Measurements from ENCODE around the gene PCBP3.

The PCBP3 gene

GRCh38 chr21:45749974-45750373 lies 106.4 kb downstream of the PCBP3 start:
- WGBS (ENCODE audit: extremely low coverage, insufficient coverage, insufficient read length) = no CpG with 5 or more reads among the region's 15 CpGs
- H3K4me3 ChIP-seq (ENCODE audit: low read depth, low read length) = no peak overlapping the region
- no peak overlapping the region for H2BK12ac ChIP-seq (ENCODE audit: low read length)
- H2AK5ac ChIP-seq (ENCODE audit: low read length) = no peak overlapping the region
- H3K14ac ChIP-seq (ENCODE audit: low read length) = no peak overlapping the region
- no peak overlapping the region for H3K18ac ChIP-seq (ENCODE audit: low read length)
- H2BK5ac ChIP-seq (ENCODE audit: low read depth, low read length, poor library complexity) = no peak overlapping the region
- DNase-seq = no peak
- no peak overlapping the region for H3K9ac ChIP-seq (ENCODE audit: low read length)
- H3K23ac ChIP-seq (ENCODE audit: low read length) = no peak overlapping the region
- no peak overlapping the region for H4K12ac ChIP-seq (ENCODE audit: low read depth, low read length)
- no peak overlapping the region for H3K27ac ChIP-seq (ENCODE audit: low read depth, low read length)
- no peaks in the 10 kb centered on the region for H3K27me3 ChIP-seq (ENCODE audit: insufficient read depth, low read length)
- H4K91ac ChIP-seq (ENCODE audit: low read depth, low read length) = no peak overlapping the region
- H2AFZ ChIP-seq (ENCODE audit: insufficient read depth, low read length, poor library complexity) = no peak overlapping the region
- no peaks in the 10 kb centered on the region for H3K79me1 ChIP-seq (ENCODE audit: low read length)
- H2BK120ac ChIP-seq (ENCODE audit: insufficient read depth, low read length, poor library complexity) = no peak overlapping the region
- no peak overlapping the region for H3K4ac ChIP-seq (ENCODE audit: low read depth, low read length)
- H4K8ac ChIP-seq (ENCODE audit: low read depth, low read length) = no peak overlapping the region
- no peaks in the 10 kb centered on the region for H3K4me1 ChIP-seq (ENCODE audit: control insufficient read depth in 1 of 2, insufficient read depth in 2 of 2, low read length in 2 of 2)
- no peak overlapping the region for H3K4me2 ChIP-seq (ENCODE audit: low read length)
- no peaks in the 10 kb centered on the region for H3K79me2 ChIP-seq (ENCODE audit: control insufficient read depth, insufficient read depth, low read length, poor library complexity)
- H3K9me3 ChIP-seq (ENCODE audit: insufficient read depth, low read depth, low read length) = peaks cover 5% of the 10 kb centered on the region
- no peaks in the 10 kb centered on the region for H3K36me3 ChIP-seq (ENCODE audit: control insufficient read depth in 1 of 2, insufficient read depth in 2 of 2, low read length in 2 of 2)

GRCh38 chr21:45750936-45751335 lies 107.4 kb downstream of the PCBP3 start:
- no peak overlapping the region for H3K4me2 ChIP-seq (ENCODE audit: low read length)
- H3K9ac ChIP-seq (ENCODE audit: low read length) = no peak overlapping the region
- no peak overlapping the region for H4K91ac ChIP-seq (ENCODE audit: low read depth, low read length)
- no peak overlapping the region for H3K27ac ChIP-seq (ENCODE audit: low read depth, low read length)
- H2AFZ ChIP-seq (ENCODE audit: insufficient read depth, low read length, poor library complexity) = no peak overlapping the region
- H3K4me1 ChIP-seq (ENCODE audit: control insufficient read depth in 1 of 2, insufficient read depth in 2 of 2, low read length in 2 of 2) = no peaks in the 10 kb centered on the region
- no peak for DNase-seq
- WGBS (ENCODE audit: extremely low coverage, insufficient coverage, insufficient read length) = no CpG with 5 or more reads among the region's 5 CpGs
- no peak overlapping the region for H3K4ac ChIP-seq (ENCODE audit: low read depth, low read length)
- H4K8ac ChIP-seq (ENCODE audit: low read depth, low read length) = no peak overlapping the region
- no peak overlapping the region for H3K4me3 ChIP-seq (ENCODE audit: low read depth, low read length)
- H2BK12ac ChIP-seq (ENCODE audit: low read length) = no peak overlapping the region
- H3K79me1 ChIP-seq (ENCODE audit: low read length) = no peaks in the 10 kb centered on the region
- no peaks in the 10 kb centered on the region for H3K36me3 ChIP-seq (ENCODE audit: control insufficient read depth in 1 of 2, insufficient read depth in 2 of 2, low read length in 2 of 2)
- H3K14ac ChIP-seq (ENCODE audit: low read length) = no peak overlapping the region
- no peak overlapping the region for H3K23ac ChIP-seq (ENCODE audit: low read length)
- no peaks in the 10 kb centered on the region for H3K79me2 ChIP-seq (ENCODE audit: control insufficient read depth, insufficient read depth, low read length, poor library complexity)
- peaks cover 1% of the 10 kb centered on the region for H3K9me3 ChIP-seq (ENCODE audit: insufficient read depth, low read depth, low read length)
- no peak overlapping the region for H2AK5ac ChIP-seq (ENCODE audit: low read length)
- H4K12ac ChIP-seq (ENCODE audit: low read depth, low read length) = no peak overlapping the region
- no peak overlapping the region for H2BK5ac ChIP-seq (ENCODE audit: low read depth, low read length, poor library complexity)
- H2BK120ac ChIP-seq (ENCODE audit: insufficient read depth, low read length, poor library complexity) = no peak overlapping the region
- H3K18ac ChIP-seq (ENCODE audit: low read length) = no peak overlapping the region
- H3K27me3 ChIP-seq (ENCODE audit: insufficient read depth, low read length) = no peaks in the 10 kb centered on the region

- Histone ChIP-seq H3K4me2 (ENCODE audit: low read length) (no peak overlapping the region), H3K4me3 (ENCODE audit: low read depth, low read length) (no peak overlapping the region), H3K79me1 (ENCODE audit: low read length) (no peaks in the 10 kb centered on the region), H3K18ac (ENCODE audit: low read length) (no peak overlapping the region), H3K27me3 (ENCODE audit: insufficient read depth, low read length) (no peaks in the 10 kb centered on the region), H3K9ac (ENCODE audit: low read length) (no peak overlapping the region), H3K36me3 (ENCODE audit: control insufficient read depth in 1 of 2, insufficient read depth in 2 of 2, low read length in 2 of 2) (no peaks in the 10 kb centered on the region), H2BK120ac (ENCODE audit: insufficient read depth, low read length, poor library complexity) (no peak overlapping the region), H4K91ac (ENCODE audit: low read depth, low read length) (no peak overlapping the region), H2BK5ac (ENCODE audit: low read depth, low read length, poor library complexity) (no peak overlapping the region), H3K4me1 (ENCODE audit: control insufficient read depth in 1 of 2, insufficient read depth in 2 of 2, low read length in 2 of 2) (no peaks in the 10 kb centered on the region), H3K79me2 (ENCODE audit: control insufficient read depth, insufficient read depth, low read length, poor library complexity) (no peaks in the 10 kb centered on the region), H3K14ac (ENCODE audit: low read length) (no peak overlapping the region), H3K27ac (ENCODE audit: low read depth, low read length) (no peak overlapping the region), H2AFZ (ENCODE audit: insufficient read depth, low read length, poor library complexity) (no peak overlapping the region), H4K12ac (ENCODE audit: low read depth, low read length) (no peak overlapping the region), H3K23ac (ENCODE audit: low read length) (no peak overlapping the region), H3K9me3 (ENCODE audit: insufficient read depth, low read depth, low read length) (no peaks in the 10 kb centered on the region), H3K4ac (ENCODE audit: low read depth, low read length) (no peak overlapping the region), H2AK5ac (ENCODE audit: low read length) (no peak overlapping the region), H2BK12ac (ENCODE audit: low read length) (no peak overlapping the region), H4K8ac (ENCODE audit: low read depth, low read length) (no peak overlapping the region)
- WGBS (ENCODE audit: extremely low coverage, insufficient coverage, insufficient read length) = no CpG with 5 or more reads among the region's 1 CpG
- DNase-seq = no peak
These were observed 109.9 kb downstream of the PCBP3 start for GRCh38 chr21:45753445-45753844.

GRCh38 chr21:45756029-45756428 lies 112.5 kb downstream of the PCBP3 start:
- Histone ChIP-seq H3K4me1 (ENCODE audit: control insufficient read depth in 1 of 2, insufficient read depth in 2 of 2, low read length in 2 of 2) (no peaks in the 10 kb centered on the region), H3K18ac (ENCODE audit: low read length) (no peak overlapping the region), H2BK5ac (ENCODE audit: low read depth, low read length, poor library complexity) (no peak overlapping the region), H4K12ac (ENCODE audit: low read depth, low read length) (no peak overlapping the region), H3K27me3 (ENCODE audit: insufficient read depth, low read length) (no peaks in the 10 kb centered on the region), H2BK120ac (ENCODE audit: insufficient read depth, low read length, poor library complexity) (no peak overlapping the region), H3K9ac (ENCODE audit: low read length) (no peak overlapping the region), H3K79me1 (ENCODE audit: low read length) (no peaks in the 10 kb centered on the region), H4K91ac (ENCODE audit: low read depth, low read length) (no peak overlapping the region), H3K23ac (ENCODE audit: low read length) (no peak overlapping the region), H3K27ac (ENCODE audit: low read depth, low read length) (no peak overlapping the region), H3K36me3 (ENCODE audit: control insufficient read depth in 1 of 2, insufficient read depth in 2 of 2, low read length in 2 of 2) (no peaks in the 10 kb centered on the region), H3K9me3 (ENCODE audit: insufficient read depth, low read depth, low read length) (no peaks in the 10 kb centered on the region), H2AK5ac (ENCODE audit: low read length) (no peak overlapping the region), H3K4me3 (ENCODE audit: low read depth, low read length) (no peak overlapping the region), H3K79me2 (ENCODE audit: control insufficient read depth, insufficient read depth, low read length, poor library complexity) (no peaks in the 10 kb centered on the region), H3K4ac (ENCODE audit: low read depth, low read length) (no peak overlapping the region), H4K8ac (ENCODE audit: low read depth, low read length) (no peak overlapping the region), H3K14ac (ENCODE audit: low read length) (no peak overlapping the region), H2BK12ac (ENCODE audit: low read length) (no peak overlapping the region), H2AFZ (ENCODE audit: insufficient read depth, low read length, poor library complexity) (no peak overlapping the region), H3K4me2 (ENCODE audit: low read length) (no peak overlapping the region)
- no CpG with 5 or more reads among the region's 1 CpG for WGBS (ENCODE audit: extremely low coverage, insufficient coverage, insufficient read length)
- peak in 1 of 2 donors; percentile 3 for DNase-seq
